Gastrocnemius medialis (tissue), 4 donors: ENCODE measurements around the gene PNMT. TPM values are rescaled to one million over a fixed set of nuclear protein-coding genes. Genes with fewer than 3 reads are reported as not detected.

Experiments used
- ATAC-seq, 2 donors: fragments of 150-250 bp; one replicate each; pipeline ENCODE4 v1.9.1; 2016
- DNase-seq, 2 donors: peaks; one replicate each; pipeline ENCODE4 v3.0.0-alpha.2; 2019
- H3K27ac ChIP-seq, 4 donors: fragments of 200-600 bp; sonication (generic); 1 replicate in 1 of 4; 2 replicates in 3 of 4; pipeline ENCODE4 v1.5.1; 2016 to 2018; ENCODE audit warnings: mild to moderate bottlenecking in 2 of 4, moderate library complexity in 1 of 4
- H3K27me3 ChIP-seq, 3 donors: fragments of 200-600 bp; sonication (generic) in 2 of 3; 1 replicate in 1 of 3; 2 replicates in 2 of 3; pipeline versions ENCODE4 v1.5.1 to v1.6.0; 2016 to 2019; ENCODE audit warnings: mild to moderate bottlenecking in 1 of 3, moderate library complexity in 1 of 3
- H3K36me3 ChIP-seq, 2 donors: fragments of 200-600 bp; sonication (generic) in 1 of 2; one replicate each; pipeline ENCODE4 v1.5.1; 2017 to 2018
- H3K4me1 ChIP-seq, 2 donors: fragments of 200-600 bp; sonication (generic) in 1 of 2; one replicate each; pipeline ENCODE4 v1.5.1; 2016 to 2017; ENCODE audit warnings: mild to moderate bottlenecking in 2 of 2
- H3K4me3 ChIP-seq, 4 donors: fragments of 200-600 bp; sonication (generic) in 3 of 4; 1 replicate in 1 of 4; 2 replicates in 3 of 4; pipeline ENCODE4 v1.5.1; 2016 to 2019; ENCODE audit warnings: mild to moderate bottlenecking in 2 of 4
- H3K9me3 ChIP-seq, 3 donors: fragments of 200-600 bp; sonication (generic) in 2 of 3; 1 replicate in 1 of 3; 2 replicates in 2 of 3; pipeline ENCODE4 v1.5.1; 2016 to 2019
- POLR2A ChIP-seq, 2 donors: fragments of 450-650 bp; IDR thresholded peaks; one replicate each; pipeline ENCODE4 v1.6.1; 2017; ENCODE audit warnings: antibody characterized with exemption in 2 of 2, mild to moderate bottlenecking in 2 of 2, moderate library complexity in 2 of 2
- in situ Hi-C, 4 donors: fragments of 200-750 bp; cut with MboI; loops; one replicate each; pipeline versions ENCODE4 v1.15.0 to v1.8.0; 2017; ENCODE audit warnings: low sequenced_read_pairs in 4 of 4
- intact Hi-C: fragments of 100-400 bp; cut with DNase I; formaldehyde crosslinking; loops from one replicate; pipeline ENCODE4 v1.15.1; 2023; ENCODE audit warnings: low total_unique reads
- total RNA-seq, 4 donors: library from RNA; depleted of rRNA; stranded (reverse); fragments of >200 nt; gene quantifications; one replicate each; pipeline versions ENCODE4 v1.1.0 to v1.2.3, GENCODE V29; 2016
- TF ChIP-seq, protein P1 (sequence below), 5 experiments: fragments of 450-650 bp in 3 of 5; fragments of 200-600 bp in 2 of 5; sonication (generic) in 2 of 5; IDR thresholded peaks in 4 of 5; conservative IDR thresholded peaks in 1 of 5; 1 replicate in 4 of 5; 2 replicates in 1 of 5; pipeline ENCODE4 v1.5.1; 2016 to 2019; ENCODE audit warnings: antibody characterized with exemption in 5 of 5, mild to moderate bottlenecking in 3 of 5, moderate library complexity in 3 of 5

The PNMT gene
- total RNA-seq, 4 donors from 2014 or later = 2.0 to 11.8 (median 7.1) TPM

- peak; percentile 34 to 48 for ATAC-seq
- H3K9me3 ChIP-seq = no peaks in the 10 kb centered on the region
- intact Hi-C loops = loop anchor here (2.0 to 10.0 kb wide), 2 partner anchors 29 to 471 kb away; partner anchors contain the start of genes CACNB1 and STARD3
- H3K36me3 ChIP-seq = no peaks in the 10 kb centered on the region
- in situ Hi-C loops = no loop called here
- peak overlapping the region; percentile 96 to 99 (median 98) for H3K27ac ChIP-seq
- no peaks in the 10 kb centered on the region for H3K27me3 ChIP-seq
- H3K4me3 ChIP-seq = peak overlapping the region; percentile 52 to 62 (median 59)
- DNase-seq = peak; percentile 70 to 88
- TF ChIP-seq POLR2A (IDR thresholded peaks at IDR 0.05) = peak; percentile 35 to 56
- TF ChIP-seq, protein P1, sequence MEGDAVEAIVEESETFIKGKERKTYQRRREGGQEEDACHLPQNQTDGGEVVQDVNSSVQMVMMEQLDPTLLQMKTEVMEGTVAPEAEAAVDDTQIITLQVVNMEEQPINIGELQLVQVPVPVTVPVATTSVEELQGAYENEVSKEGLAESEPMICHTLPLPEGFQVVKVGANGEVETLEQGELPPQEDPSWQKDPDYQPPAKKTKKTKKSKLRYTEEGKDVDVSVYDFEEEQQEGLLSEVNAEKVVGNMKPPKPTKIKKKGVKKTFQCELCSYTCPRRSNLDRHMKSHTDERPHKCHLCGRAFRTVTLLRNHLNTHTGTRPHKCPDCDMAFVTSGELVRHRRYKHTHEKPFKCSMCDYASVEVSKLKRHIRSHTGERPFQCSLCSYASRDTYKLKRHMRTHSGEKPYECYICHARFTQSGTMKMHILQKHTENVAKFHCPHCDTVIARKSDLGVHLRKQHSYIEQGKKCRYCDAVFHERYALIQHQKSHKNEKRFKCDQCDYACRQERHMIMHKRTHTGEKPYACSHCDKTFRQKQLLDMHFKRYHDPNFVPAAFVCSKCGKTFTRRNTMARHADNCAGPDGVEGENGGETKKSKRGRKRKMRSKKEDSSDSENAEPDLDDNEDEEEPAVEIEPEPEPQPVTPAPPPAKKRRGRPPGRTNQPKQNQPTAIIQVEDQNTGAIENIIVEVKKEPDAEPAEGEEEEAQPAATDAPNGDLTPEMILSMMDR (IDR thresholded peaks at IDR 0.05 in 4 of 5, conservative IDR thresholded peaks at IDR 0.05 in 1 of 5) = peak; percentile 23 to 41 (median 28)
- peaks cover 67 to 82% of the 10 kb centered on the region in 2 donors for H3K4me1 ChIP-seq
Measured at GRCh38 chr17:39665642-39666224, 2.5 kb upstream of the PNMT start.

DNA sequence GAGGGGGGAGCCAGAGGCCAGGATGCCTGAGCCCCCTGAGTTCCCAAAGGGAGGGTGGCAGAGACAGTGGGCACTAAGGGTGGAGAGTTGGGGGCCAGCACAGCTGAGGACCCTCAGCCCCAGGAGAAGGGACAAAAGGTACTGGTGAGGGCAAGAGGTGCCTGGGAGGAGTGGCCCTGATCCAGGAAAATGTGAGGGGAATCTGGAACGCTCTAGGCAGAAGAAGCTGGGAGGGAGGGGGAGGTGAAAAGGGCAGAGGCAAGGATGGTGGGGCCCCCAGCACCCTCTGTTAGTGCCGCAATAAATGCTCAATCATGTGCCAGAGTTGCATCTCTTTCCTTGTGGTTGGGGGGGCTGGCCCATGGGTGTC lies 2.0 kb upstream of the PNMT start:
- DNase-seq = no peak
- in situ Hi-C loops (no loop called here), intact Hi-C loops (loop anchor here (10.0 kb wide), 1 partner anchor 471 kb away; the partner anchor contains the start of gene CACNB1)
- Histone ChIP-seq H3K27me3 (no peaks in the 10 kb centered on the region), H3K4me1 (peaks cover 66 to 82% of the 10 kb centered on the region in 2 donors), H3K4me3 (peak overlapping the region; percentile 52 to 62 (median 59)), H3K36me3 (no peaks in the 10 kb centered on the region), H3K9me3 (no peaks in the 10 kb centered on the region), H3K27ac (peak overlapping the region; percentile 96 to 99 (median 98))
- TF ChIP-seq POLR2A (IDR thresholded peaks at IDR 0.05) = no peak
- TF ChIP-seq, protein P1 (IDR thresholded peaks at IDR 0.05 in 4 of 5, conservative IDR thresholded peaks at IDR 0.05 in 1 of 5) = no peak
- ATAC-seq = peak; percentile 2 to 9

DNA sequence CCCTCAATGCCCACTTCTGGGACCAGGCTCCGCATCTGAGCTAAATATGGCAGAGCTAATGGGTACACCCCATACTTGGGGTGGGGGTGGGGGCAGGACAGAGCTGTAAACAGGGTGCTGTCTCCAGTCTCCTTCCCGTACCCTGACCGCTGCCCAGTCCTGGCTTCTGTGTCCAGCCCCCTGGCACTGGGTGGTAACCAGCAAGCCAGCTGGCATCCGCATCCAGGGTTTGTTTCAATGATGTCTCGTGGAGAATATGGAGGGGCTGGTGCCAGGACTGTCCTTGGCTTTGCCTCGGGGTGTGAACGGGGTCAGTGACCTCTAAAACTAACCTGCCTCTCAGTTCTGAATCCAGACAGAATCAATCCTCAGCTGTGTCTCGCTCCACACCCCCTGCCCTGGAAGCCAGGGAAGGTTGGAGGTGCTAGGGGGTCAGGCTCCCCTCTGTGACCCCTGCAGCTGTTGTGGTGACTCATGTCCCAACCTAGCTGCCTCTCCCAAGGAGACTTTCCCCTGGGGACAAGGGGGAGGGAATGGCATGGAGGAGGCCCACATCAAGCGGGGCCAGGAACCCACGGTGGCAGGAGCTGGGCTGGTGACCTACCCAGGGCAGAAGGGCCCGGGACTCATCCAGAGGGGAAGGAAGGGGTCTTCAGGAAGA lies 1.5 kb upstream of the PNMT start:
- Histone ChIP-seq H3K36me3 (no peaks in the 10 kb centered on the region), H3K27me3 (no peaks in the 10 kb centered on the region), H3K9me3 (no peaks in the 10 kb centered on the region), H3K4me1 (peaks cover 63 to 81% of the 10 kb centered on the region in 2 donors), H3K27ac (peak overlapping the region; percentile 96 to 99 (median 98)), H3K4me3 (peak overlapping the region; percentile 52 to 62 (median 59))
- TF ChIP-seq, protein P1 (IDR thresholded peaks at IDR 0.05 in 4 of 5, conservative IDR thresholded peaks at IDR 0.05 in 1 of 5) = no peak
- TF ChIP-seq POLR2A (IDR thresholded peaks at IDR 0.05) = peak; percentile 62 to 87
- peak; percentile 55 to 60 for ATAC-seq
- in situ Hi-C loops (no loop called here), intact Hi-C loops (loop anchor here (10.0 kb wide), 1 partner anchor 472 kb away; the partner anchor contains the start of gene CACNB1)
- peak; percentile 75 to 94 for DNase-seq

- Histone ChIP-seq H3K27me3 (no peaks in the 10 kb centered on the region), H3K9me3 (no peaks in the 10 kb centered on the region), H3K36me3 (no peaks in the 10 kb centered on the region), H3K27ac (peak overlapping the region; percentile 96 to 99 (median 98)), H3K4me3 (peak overlapping the region; percentile 52 to 62 (median 59)), H3K4me1 (peaks cover 56 to 74% of the 10 kb centered on the region in 2 donors)
- intact Hi-C loops (loop anchor here (10.0 kb wide), 1 partner anchor 473 kb away; the partner anchor contains the start of gene CACNB1), in situ Hi-C loops (no loop called here)
- ATAC-seq (no peak), DNase-seq (peak in 1 of 2 donors; percentile 58)
- TF ChIP-seq, protein P1 (IDR thresholded peaks at IDR 0.05 in 4 of 5, conservative IDR thresholded peaks at IDR 0.05 in 1 of 5) = no peak
- TF ChIP-seq POLR2A (IDR thresholded peaks at IDR 0.05) = peak in 1 of 2 donors; percentile 7
Measured at GRCh38 chr17:39667262-39667944, 850 bp upstream of the PNMT start.
